Parathyroid adenoma (tissue), 2 donors: Measurements from ENCODE around the gene ABHD5.

Experiments used
- H2AFZ ChIP-seq: fragments of 300-600 bp; sonication (generic); one replicate; pipeline ENCODE4 v1.7.0; 2017; ENCODE audit warnings: antibody characterized with exemption, mild to moderate bottlenecking
- H3K27ac ChIP-seq: fragments of 300-600 bp; sonication (generic); one replicate; pipeline ENCODE4 v1.7.0; 2017
- H3K27me3 ChIP-seq: fragments of 300-600 bp; sonication (generic); one replicate; pipeline ENCODE4 v1.7.0; 2017; ENCODE audit warnings: low read length; ENCODE audit not compliant: control insufficient read depth, insufficient read depth
- H3K36me3 ChIP-seq: fragments of 300-600 bp; sonication (generic); one replicate; pipeline ENCODE4 v1.7.0; 2017; ENCODE audit warnings: low read length; ENCODE audit not compliant: control insufficient read depth, insufficient read depth
- H3K4me1 ChIP-seq: fragments of 300-600 bp; sonication (generic); one replicate; pipeline ENCODE4 v1.7.0; 2017; ENCODE audit warnings: control low read depth
- H3K4me2 ChIP-seq: fragments of 300-600 bp; sonication (generic); one replicate; pipeline ENCODE4 v1.7.0; 2017; ENCODE audit warnings: low read length
- H3K4me3 ChIP-seq: fragments of 300-600 bp; sonication (generic); one replicate; pipeline ENCODE4 v1.7.0; 2017; ENCODE audit warnings: low read depth, low read length
- H3K79me2 ChIP-seq: fragments of 300-600 bp; sonication (generic); one replicate; pipeline ENCODE4 v1.7.0; 2017; ENCODE audit warnings: control low read depth
- H3K9ac ChIP-seq: fragments of 300-600 bp; sonication (generic); one replicate; pipeline ENCODE4 v1.7.0; 2017; ENCODE audit warnings: mild to moderate bottlenecking
- H3K9me3 ChIP-seq: fragments of 300-600 bp; sonication (generic); one replicate; pipeline ENCODE4 v1.7.0; 2017; ENCODE audit warnings: low read length; ENCODE audit not compliant: control insufficient read depth
- TF ChIP-seq, protein P1 (sequence below): fragments of 300-600 bp; sonication (generic); IDR thresholded peaks from one replicate; pipeline ENCODE4 v1.7.0; 2017; ENCODE audit warnings: antibody characterized with exemption, mild to moderate bottlenecking
- donor health status: primary hyperparathyroidism.

The ABHD5 gene

DNA sequence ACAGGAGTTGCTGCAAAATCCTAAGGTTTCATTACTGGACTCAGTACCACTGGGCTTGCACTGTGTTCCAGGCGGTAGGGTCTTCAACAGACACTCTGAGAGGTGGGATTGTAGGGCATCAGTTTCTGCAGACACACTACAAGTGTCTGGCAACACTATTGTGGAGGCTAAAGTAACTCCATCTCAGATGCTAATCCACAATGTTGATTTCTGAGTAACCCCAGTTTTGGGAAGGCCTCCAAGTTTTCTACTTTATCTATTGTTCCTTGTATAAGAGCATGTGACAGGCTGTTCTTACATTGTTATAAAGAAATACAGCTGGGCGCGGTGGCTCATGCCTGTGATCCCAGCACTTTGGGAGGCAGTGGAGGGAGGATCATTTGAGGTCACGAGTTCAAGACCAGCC is 2.5 kb upstream of the ABHD5 start:
- H3K79me2 ChIP-seq = peaks cover 7% of the 10 kb centered on the region
- H3K4me1 ChIP-seq = peaks cover 6% of the 10 kb centered on the region
- H3K27ac ChIP-seq = no peak overlapping the region
- no peak overlapping the region for H3K9ac ChIP-seq
- H3K4me3 ChIP-seq = no peak overlapping the region
- no peak overlapping the region for H2AFZ ChIP-seq
- H3K9me3 ChIP-seq = no peaks in the 10 kb centered on the region
- no peaks in the 10 kb centered on the region for H3K27me3 ChIP-seq
- TF ChIP-seq, protein P1, sequence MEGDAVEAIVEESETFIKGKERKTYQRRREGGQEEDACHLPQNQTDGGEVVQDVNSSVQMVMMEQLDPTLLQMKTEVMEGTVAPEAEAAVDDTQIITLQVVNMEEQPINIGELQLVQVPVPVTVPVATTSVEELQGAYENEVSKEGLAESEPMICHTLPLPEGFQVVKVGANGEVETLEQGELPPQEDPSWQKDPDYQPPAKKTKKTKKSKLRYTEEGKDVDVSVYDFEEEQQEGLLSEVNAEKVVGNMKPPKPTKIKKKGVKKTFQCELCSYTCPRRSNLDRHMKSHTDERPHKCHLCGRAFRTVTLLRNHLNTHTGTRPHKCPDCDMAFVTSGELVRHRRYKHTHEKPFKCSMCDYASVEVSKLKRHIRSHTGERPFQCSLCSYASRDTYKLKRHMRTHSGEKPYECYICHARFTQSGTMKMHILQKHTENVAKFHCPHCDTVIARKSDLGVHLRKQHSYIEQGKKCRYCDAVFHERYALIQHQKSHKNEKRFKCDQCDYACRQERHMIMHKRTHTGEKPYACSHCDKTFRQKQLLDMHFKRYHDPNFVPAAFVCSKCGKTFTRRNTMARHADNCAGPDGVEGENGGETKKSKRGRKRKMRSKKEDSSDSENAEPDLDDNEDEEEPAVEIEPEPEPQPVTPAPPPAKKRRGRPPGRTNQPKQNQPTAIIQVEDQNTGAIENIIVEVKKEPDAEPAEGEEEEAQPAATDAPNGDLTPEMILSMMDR = no peak
- no peaks in the 10 kb centered on the region for H3K36me3 ChIP-seq
- no peak overlapping the region for H3K4me2 ChIP-seq

DNA sequence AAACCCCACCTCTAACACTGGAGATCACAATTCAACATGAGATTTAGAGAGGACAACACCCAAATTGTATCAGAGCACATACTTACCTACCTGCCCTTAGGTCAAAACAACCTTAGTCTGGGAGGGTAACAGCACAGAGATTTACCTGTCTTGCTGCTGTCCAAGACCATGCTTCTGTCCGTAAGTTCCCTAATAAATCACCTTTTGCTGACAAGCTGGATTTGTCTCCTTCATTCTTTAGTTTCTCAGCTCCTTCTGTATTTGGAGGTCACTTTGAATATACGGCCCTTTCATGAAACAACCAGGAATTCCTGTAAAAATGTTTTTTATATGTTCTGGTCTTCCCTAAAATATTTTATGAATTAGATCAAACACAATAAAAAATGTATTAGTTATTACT is 1.6 kb upstream of the ABHD5 start:
- TF ChIP-seq, protein P1 = no peak
- Histone ChIP-seq H3K27ac (peak overlapping the region; percentile 95), H3K4me2 (no peak overlapping the region), H3K27me3 (no peaks in the 10 kb centered on the region), H2AFZ (peak overlapping the region; percentile 98), H3K9me3 (no peaks in the 10 kb centered on the region), H3K4me1 (peaks cover 6% of the 10 kb centered on the region), H3K4me3 (peak overlapping the region; percentile 67), H3K79me2 (peaks cover 9% of the 10 kb centered on the region), H3K9ac (no peak overlapping the region), H3K36me3 (no peaks in the 10 kb centered on the region)

DNA sequence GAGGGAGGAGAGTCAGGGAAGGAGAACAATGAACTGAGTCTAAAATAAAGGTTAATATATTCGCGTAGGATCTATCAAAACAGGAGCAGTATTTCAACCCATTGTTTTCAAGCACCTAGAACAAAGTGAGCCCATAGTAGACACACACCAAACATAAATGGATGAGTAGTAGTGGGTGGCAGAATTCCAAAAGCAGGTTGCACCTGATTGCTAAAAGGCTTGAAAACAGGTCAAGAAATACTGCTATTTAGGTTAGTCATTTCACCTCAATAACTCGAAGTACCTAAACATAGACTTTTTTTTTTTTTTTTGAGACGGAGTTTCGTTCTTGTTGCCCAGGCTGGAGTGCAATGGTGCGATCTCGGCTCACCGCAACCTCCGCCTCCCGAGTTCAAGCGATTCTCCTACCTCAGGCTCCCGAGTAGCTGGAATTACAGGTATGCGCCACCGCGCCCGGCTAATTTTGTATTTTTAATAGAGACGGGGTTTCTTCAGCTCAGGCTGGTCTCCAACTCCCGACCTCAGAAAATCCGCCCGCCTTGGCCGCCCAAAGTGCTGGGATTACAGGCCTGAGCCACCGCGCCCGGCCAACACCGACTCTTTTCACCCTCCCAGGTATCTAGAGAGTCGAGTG is 855 bp upstream of the ABHD5 start:
- H3K4me3 ChIP-seq = peak overlapping the region; percentile 67
- peak overlapping the region; percentile 98 for H2AFZ ChIP-seq
- TF ChIP-seq, protein P1 = no peak
- H3K4me1 ChIP-seq = peaks cover 6% of the 10 kb centered on the region
- H3K9ac ChIP-seq = peak overlapping the region; percentile 46
- no peaks in the 10 kb centered on the region for H3K9me3 ChIP-seq
- H3K27me3 ChIP-seq = no peaks in the 10 kb centered on the region
- H3K27ac ChIP-seq = peak overlapping the region; percentile 95
- no peaks in the 10 kb centered on the region for H3K36me3 ChIP-seq
- H3K4me2 ChIP-seq = peak overlapping the region; percentile 76
- H3K79me2 ChIP-seq = peaks cover 11% of the 10 kb centered on the region

DNA sequence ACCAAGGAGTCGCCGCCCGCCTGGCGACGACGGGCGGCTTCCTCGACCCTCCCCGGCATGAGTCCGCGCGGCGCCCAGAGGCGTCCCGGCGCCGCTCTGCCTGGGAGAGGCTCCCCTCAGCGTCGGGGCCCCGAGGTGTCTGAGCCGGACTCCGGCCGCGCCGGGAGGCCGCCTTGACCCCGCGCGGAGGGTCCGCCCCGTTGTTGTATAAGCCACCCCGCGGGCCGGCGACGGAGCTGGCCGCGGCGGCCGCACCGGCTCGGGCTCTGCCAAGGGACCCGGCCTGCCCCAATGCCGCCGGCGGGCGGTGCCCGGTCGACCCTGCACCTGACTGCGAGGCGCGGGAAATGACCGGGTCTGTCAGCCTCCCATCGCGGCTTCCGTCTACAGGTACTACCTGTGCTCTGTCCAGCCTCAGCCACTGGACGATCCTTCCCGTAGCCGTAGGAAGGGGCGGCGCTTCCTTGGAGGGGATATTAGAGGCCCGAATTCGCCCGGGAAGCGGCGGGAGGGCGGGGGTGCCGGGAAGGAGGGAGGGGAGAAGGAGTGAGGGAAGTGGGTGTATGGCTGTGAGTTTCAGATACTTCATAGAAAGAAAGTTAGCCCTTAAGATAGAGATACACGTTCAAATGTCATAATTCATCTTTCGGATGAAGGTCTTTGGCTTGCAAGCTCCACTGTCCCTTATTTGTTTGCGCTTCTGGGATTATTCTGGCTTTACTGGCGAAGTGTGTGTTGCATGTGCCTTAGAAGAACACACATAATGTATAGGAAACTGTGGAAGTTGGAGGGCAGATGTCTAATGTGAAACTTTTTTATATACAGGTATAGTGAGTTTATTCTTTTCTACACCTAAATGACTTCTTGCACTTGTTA is 620 bp downstream of the ABHD5 start:
- Histone ChIP-seq H3K36me3 (no peaks in the 10 kb centered on the region), H3K79me2 (peaks cover 12% of the 10 kb centered on the region), H3K9ac (peak overlapping the region; percentile 72), H3K27ac (peak overlapping the region; percentile 95), H3K27me3 (no peaks in the 10 kb centered on the region), H3K9me3 (no peaks in the 10 kb centered on the region), H2AFZ (peak overlapping the region; percentile 98), H3K4me2 (peak overlapping the region; percentile 76), H3K4me3 (peak overlapping the region; percentile 67), H3K4me1 (peaks cover 6% of the 10 kb centered on the region)
- TF ChIP-seq, protein P1 = no peak
